SK-N-SH (cell line): Measurements from ENCODE around the gene ZSWIM5.

Source experiments
- CTCF ChIP-seq: fragments of 200-600 bp; sonication (generic); IDR thresholded peaks from 2 replicates; pipeline ENCODE4 v1.6.1; 2017; ENCODE audit warnings: antibody characterized with exemption, mild to moderate bottlenecking, moderate library complexity
- EZH2phosphoT487 ChIP-seq: fragments of 200-600 bp; sonication (generic); IDR thresholded peaks from 2 replicates; pipeline ENCODE4 v1.6.1; 2017; ENCODE audit warnings: low read depth, mixed run types, mild to moderate bottlenecking, antibody characterized with exemption, moderate library complexity, borderline replicate concordance
- IRF3 ChIP-seq: fragments of 150-350 bp; IDR thresholded peaks from 2 replicates; pipeline ENCODE4 v1.6.1; 2016; ENCODE audit warnings: mild to moderate bottlenecking, low read depth, low read length
- REST ChIP-seq: IDR thresholded peaks from 2 replicates; pipeline ENCODE4 v1.6.1; 2012; ENCODE audit warnings: mild to moderate bottlenecking, low read depth, low read length, moderate library complexity
- SMC3 ChIP-seq: IDR thresholded peaks from 2 replicates; pipeline ENCODE4 v1.6.1; 2012; ENCODE audit warnings: low read depth, low read length, improper control_type of control experiment
- TCF12 ChIP-seq: IDR thresholded peaks from 2 replicates; pipeline ENCODE4 v1.4.0; 2012
- YY1 ChIP-seq: IDR thresholded peaks from 2 replicates; pipeline ENCODE4 v1.4.0; 2012; ENCODE audit warnings: low read depth, mild to moderate bottlenecking

GRCh38 chr1:45238846-45239245 is 32.4 kb upstream of the ZSWIM5 start:
- TF ChIP-seq REST (no peak), SMC3 (no peak), CTCF (no peak), IRF3 (no peak), TCF12 (no peak), YY1 (no peak), EZH2phosphoT487 (no peak)
